Stimulated activated naive B cell treated with anti-CD40 and anti-IgM and Interleukin-4, amounts not matched to agents 10 μg/mL and 1 μg/mL and 100 μg/mL, for 72 hours (primary cell): ENCODE data around the gene APOA4.

Experiments used
- ATAC-seq, 2 donors: fragments of 150-1000 bp; cut with Tn5 transposase; replicated peaks; 2 replicates each; pipeline ENCODE4 v1.10.0; 2021; ENCODE audit warnings: moderate library complexity in 1 of 2
- DNase-seq: peaks from one replicate; pipeline ENCODE4 v3.0.0; 2021
- H3K27ac Mint-ChIP-seq: one replicate; pipeline ENCODE4 v1.8.0; 2022; ENCODE audit warnings: mild to moderate bottlenecking, mixed read lengths
- H3K27me3 Mint-ChIP-seq, 2 donors: one replicate each; pipeline ENCODE4 v1.8.0; 2022; ENCODE audit warnings: mixed read lengths in 2 of 2
- H3K36me3 Mint-ChIP-seq, 2 donors: one replicate each; pipeline ENCODE4 v1.8.0; 2022; ENCODE audit warnings: mixed read lengths in 2 of 2, mild to moderate bottlenecking in 1 of 2
- H3K4me1 Mint-ChIP-seq, 2 donors: one replicate each; pipeline ENCODE4 v1.8.0; 2022; ENCODE audit warnings: mixed read lengths in 2 of 2, mild to moderate bottlenecking in 1 of 2
- H3K4me3 Mint-ChIP-seq, 2 donors: one replicate each; pipeline ENCODE4 v1.8.0; 2022; ENCODE audit warnings: mild to moderate bottlenecking in 2 of 2, mixed read lengths in 2 of 2, moderate library complexity in 1 of 2
- H3K9me3 Mint-ChIP-seq, 2 donors: one replicate each; pipeline ENCODE4 v1.8.0; 2022; ENCODE audit warnings: mixed read lengths in 2 of 2, mild to moderate bottlenecking in 1 of 2

The APOA4 gene

GRCh38 chr11:116792144-116792868, 30.8 kb downstream of the APOA4 start:
- no peak for DNase-seq
- H3K27ac Mint-ChIP-seq: no peak overlapping the region
- peaks cover 7 to 10% of the 10 kb centered on the region in 2 donors for H3K27me3 Mint-ChIP-seq
- peaks cover 8 to 21% of the 10 kb centered on the region in 2 donors for H3K4me1 Mint-ChIP-seq
- H3K9me3 Mint-ChIP-seq: no peaks in the 10 kb centered on the region
- ATAC-seq: no peak
- H3K36me3 Mint-ChIP-seq: peaks cover 0 to 3% of the 10 kb centered on the region in 2 donors
- H3K4me3 Mint-ChIP-seq: no peak overlapping the region

DNA sequence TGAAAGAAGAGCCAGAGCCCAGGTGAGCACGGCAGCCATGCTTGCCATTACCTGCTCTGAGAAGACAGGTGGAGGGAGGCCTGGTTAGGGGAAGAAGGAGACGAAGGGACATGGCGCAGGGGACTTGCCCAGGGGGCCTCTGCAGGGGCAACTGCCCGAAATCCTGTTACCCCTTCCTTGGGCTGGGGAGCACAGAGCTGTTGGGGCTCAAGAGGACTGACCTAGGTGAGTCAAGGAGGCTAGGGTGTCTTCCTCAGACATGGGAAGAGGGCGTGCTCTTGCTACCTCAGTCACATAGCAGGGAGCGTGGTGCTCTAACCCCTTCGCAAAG, 31.3 kb downstream of the APOA4 start, which contains the start of gene APOA5:
Gene APOA5, minus strand, starts transcription at position 67 of the 331 bp plus-strand sequence. Its CDS starts 19 bp downstream, at position 48.
- Mint-ChIP-seq H3K27me3 (peaks cover 7 to 10% of the 10 kb centered on the region in 2 donors), H3K36me3 (peaks cover 3 to 8% of the 10 kb centered on the region in 2 donors), H3K4me3 (peak within 1 kb of the TSS in 1 of 2 donors; percentile 19), H3K4me1 (peaks cover 13 to 26% of the 10 kb centered on the region in 2 donors), H3K9me3 (no peaks in the 10 kb centered on the region), H3K27ac (no peak within 1 kb of the TSS)
- DNase-seq: no peak
- no peak for ATAC-seq

DNA sequence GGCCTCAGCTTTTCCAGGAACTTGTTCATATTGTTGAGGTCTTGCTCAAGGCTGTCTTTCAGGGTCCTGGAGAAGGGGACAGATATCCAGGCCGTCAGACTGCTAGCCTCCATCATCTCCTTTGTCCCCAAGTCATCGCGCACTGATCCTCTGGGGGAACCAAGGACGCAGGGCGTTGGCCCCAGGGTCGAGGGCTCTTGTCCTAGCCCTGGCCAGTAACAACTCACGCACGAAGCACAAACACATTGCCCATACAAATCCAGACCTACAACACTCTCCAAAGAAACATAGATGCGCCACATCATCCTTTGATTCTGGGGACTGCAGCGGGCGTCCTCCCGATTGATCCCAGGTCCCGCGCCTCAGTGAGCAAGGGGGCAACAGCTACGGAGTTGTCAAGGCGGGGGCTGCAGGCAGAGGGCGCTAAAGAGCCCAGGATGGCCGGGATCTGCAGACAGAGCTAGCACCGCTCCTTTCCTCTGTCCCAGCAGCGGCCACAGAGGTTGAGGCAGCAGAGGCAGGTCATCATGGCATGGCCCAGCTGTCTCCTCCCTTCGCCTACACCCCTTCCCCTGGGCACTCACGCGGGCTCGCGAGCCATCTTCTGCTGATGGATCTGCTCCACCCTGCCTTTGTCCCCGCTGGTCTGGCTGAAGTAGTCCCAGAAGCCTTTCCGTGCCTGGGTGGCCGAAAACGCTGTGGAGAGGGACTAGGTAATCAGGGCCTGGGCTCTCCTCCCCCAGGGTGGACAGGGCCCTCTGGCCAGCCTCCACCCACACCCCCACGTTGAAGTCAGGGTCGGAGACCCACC, 31.9 kb downstream of the APOA4 start:
- DNase-seq (peak; percentile 44), ATAC-seq (peak; percentile 49 to 56)
- Mint-ChIP-seq H3K4me1 (peaks cover 13 to 30% of the 10 kb centered on the region in 2 donors), H3K27ac (no peak overlapping the region), H3K27me3 (peaks cover 7 to 10% of the 10 kb centered on the region in 2 donors), H3K4me3 (peak overlapping the region in 1 of 2 donors; percentile 19), H3K36me3 (peaks cover 3 to 12% of the 10 kb centered on the region in 2 donors), H3K9me3 (no peaks in the 10 kb centered on the region)

- peaks cover 7 to 10% of the 10 kb centered on the region in 2 donors for H3K27me3 Mint-ChIP-seq
- peaks cover 5 to 17% of the 10 kb centered on the region in 2 donors for H3K36me3 Mint-ChIP-seq
- peaks cover 14 to 33% of the 10 kb centered on the region in 2 donors for H3K4me1 Mint-ChIP-seq
- H3K27ac Mint-ChIP-seq: no peak overlapping the region
- no peak overlapping the region for H3K4me3 Mint-ChIP-seq
- DNase-seq (no peak), ATAC-seq (no peak)
- no peaks in the 10 kb centered on the region for H3K9me3 Mint-ChIP-seq
Measured at GRCh38 chr11:116790167-116791001, 32.7 kb downstream of the APOA4 start.

GRCh38 chr11:116788975-116789374, 34.1 kb downstream of the APOA4 start:
- H3K4me3 Mint-ChIP-seq: peak overlapping the region in 1 of 2 donors; percentile 96
- H3K36me3 Mint-ChIP-seq: peaks cover 19 to 31% of the 10 kb centered on the region in 2 donors
- peaks cover 7 to 10% of the 10 kb centered on the region in 2 donors for H3K27me3 Mint-ChIP-seq

DNA sequence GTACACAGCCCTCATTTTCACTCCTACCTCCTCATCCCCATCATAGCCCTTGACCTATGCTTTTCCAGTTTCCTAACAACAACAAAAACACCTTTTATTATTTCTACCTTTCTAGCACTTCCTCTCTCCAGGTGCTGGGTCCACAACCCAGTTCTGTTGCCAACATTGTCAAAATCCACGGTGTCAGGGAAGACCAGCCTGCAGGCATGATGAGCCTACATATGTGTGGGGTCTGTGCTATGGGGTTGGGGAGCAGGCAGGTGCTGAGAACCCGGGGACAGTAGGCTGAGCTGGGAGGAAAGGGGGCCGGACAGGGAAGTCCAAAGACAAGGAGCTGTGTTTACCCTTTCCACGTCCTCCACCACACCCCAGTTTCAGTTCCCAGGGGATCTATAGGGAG, 34.6 kb downstream of the APOA4 start:
- ATAC-seq: no peak
- H3K9me3 Mint-ChIP-seq: no peaks in the 10 kb centered on the region
- H3K4me3 Mint-ChIP-seq: peak overlapping the region; percentile 95 to 96
- H3K27ac Mint-ChIP-seq: peak overlapping the region; percentile 98
- no peak for DNase-seq
- peaks cover 7 to 10% of the 10 kb centered on the region in 2 donors for H3K27me3 Mint-ChIP-seq
- peaks cover 19 to 39% of the 10 kb centered on the region in 2 donors for H3K4me1 Mint-ChIP-seq
- H3K36me3 Mint-ChIP-seq: peaks cover 20 to 32% of the 10 kb centered on the region in 2 donors

More at GRCh38 chr11:116788975-116789374, 34.1 kb downstream of the APOA4 start:
- no peak for DNase-seq
- peaks cover 19 to 39% of the 10 kb centered on the region in 2 donors for H3K4me1 Mint-ChIP-seq
- H3K27ac Mint-ChIP-seq: no peak overlapping the region
- ATAC-seq: no peak
- no peaks in the 10 kb centered on the region for H3K9me3 Mint-ChIP-seq

DNA sequence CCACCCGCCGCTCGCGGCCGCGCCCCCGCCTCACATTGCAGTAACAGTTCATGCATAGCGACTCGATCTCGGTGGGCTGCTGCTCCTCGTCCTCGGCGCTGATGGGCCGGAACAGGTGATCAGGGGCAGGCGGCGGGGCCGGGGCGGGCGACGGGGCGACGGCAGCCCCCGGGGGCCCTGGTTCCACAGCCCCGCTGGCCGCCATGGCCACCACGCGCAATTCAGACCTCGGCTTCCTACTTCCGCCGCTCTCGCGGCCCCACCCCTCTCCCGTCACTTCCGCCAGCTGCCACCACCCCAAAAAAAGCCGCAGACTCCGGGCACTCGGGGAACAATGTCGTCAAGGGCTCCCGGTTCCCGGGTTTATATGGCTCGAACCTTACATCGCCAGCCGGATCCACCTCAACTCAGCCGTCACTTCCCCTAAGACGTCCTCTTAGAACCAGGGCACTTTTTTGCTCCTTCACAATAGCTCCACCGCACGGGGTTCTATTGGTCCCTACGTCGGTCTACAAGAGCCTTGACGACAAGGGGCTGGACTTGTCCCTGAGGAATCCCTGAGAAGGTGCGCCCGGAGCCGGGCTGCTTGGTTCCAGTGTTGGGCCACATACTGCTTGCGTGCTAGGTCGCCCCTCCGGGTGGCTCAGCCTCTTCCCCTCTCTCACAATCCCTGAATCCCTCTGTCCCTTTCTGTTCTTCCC, 35.2 kb downstream of the APOA4 start, which contains the start of gene ZPR1:
Gene ZPR1, minus strand, starts transcription at position 238 of the 701 bp plus-strand sequence. Its CDS starts 33 bp downstream, at position 205.
- Mint-ChIP-seq H3K27me3 (peaks cover 7 to 10% of the 10 kb centered on the region in 2 donors), H3K9me3 (no peaks in the 10 kb centered on the region), H3K27ac (peak within 1 kb of the TSS; percentile 98), H3K36me3 (peaks cover 26 to 38% of the 10 kb centered on the region in 2 donors), H3K4me1 (peaks cover 19 to 39% of the 10 kb centered on the region in 2 donors), H3K4me3 (peak within 1 kb of the TSS; percentile 95 to 96)
- peak; percentile 72 for DNase-seq
- ATAC-seq: peak; percentile 91 to 94

- Mint-ChIP-seq H3K27me3 (peaks cover 7 to 10% of the 10 kb centered on the region in 2 donors), H3K9me3 (no peaks in the 10 kb centered on the region), H3K4me1 (peaks cover 19 to 39% of the 10 kb centered on the region in 2 donors), H3K4me3 (peak overlapping the region; percentile 95 to 96), H3K36me3 (peaks cover 29 to 44% of the 10 kb centered on the region in 2 donors), H3K27ac (peak overlapping the region; percentile 90)
- DNase-seq (no peak), ATAC-seq (peak; percentile 10 to 17)
Measured at GRCh38 chr11:116787436-116787785, 35.7 kb downstream of the APOA4 start.

DNA sequence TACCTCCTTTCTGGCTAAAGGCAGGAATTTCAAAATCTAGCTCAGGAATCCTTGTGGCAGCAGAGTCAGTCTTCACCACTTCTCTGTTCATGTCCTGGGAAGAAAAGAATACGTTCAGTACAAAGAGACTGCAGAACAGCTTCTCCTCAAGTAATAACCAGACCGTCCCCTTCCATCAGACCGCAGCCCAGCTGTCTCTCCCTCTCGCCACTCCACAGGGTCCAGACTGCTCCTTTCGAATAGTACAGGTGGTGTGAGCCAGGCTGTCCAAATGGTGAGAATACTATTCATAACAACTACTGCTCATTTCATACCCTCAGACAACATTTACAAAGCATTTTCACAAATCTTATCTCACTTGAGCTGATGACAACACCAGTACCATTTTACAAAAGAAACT, 36.1 kb downstream of the APOA4 start:
- ATAC-seq: no peak
- H3K27me3 Mint-ChIP-seq: peaks cover 7 to 10% of the 10 kb centered on the region in 2 donors
- peaks cover 33 to 48% of the 10 kb centered on the region in 2 donors for H3K36me3 Mint-ChIP-seq
- H3K4me3 Mint-ChIP-seq: peak overlapping the region; percentile 95 to 96
- H3K4me1 Mint-ChIP-seq: peaks cover 19 to 39% of the 10 kb centered on the region in 2 donors
- peak overlapping the region; percentile 90 for H3K27ac Mint-ChIP-seq
- no peak for DNase-seq
- H3K9me3 Mint-ChIP-seq: no peaks in the 10 kb centered on the region

- H3K4me3 Mint-ChIP-seq: peak overlapping the region; percentile 95 to 96
- no peaks in the 10 kb centered on the region for H3K9me3 Mint-ChIP-seq
- DNase-seq: no peak
- peaks cover 7 to 8% of the 10 kb centered on the region in 2 donors for H3K27me3 Mint-ChIP-seq
- peaks cover 19 to 40% of the 10 kb centered on the region in 2 donors for H3K4me1 Mint-ChIP-seq
- ATAC-seq: no peak
- H3K36me3 Mint-ChIP-seq: peaks cover 39 to 54% of the 10 kb centered on the region in 2 donors
- H3K27ac Mint-ChIP-seq: no peak overlapping the region
Measured at GRCh38 chr11:116786326-116786725, 36.8 kb downstream of the APOA4 start.

- H3K9me3 Mint-ChIP-seq: no peaks in the 10 kb centered on the region
- no peaks in the 10 kb centered on the region for H3K27me3 Mint-ChIP-seq
- H3K4me1 Mint-ChIP-seq: peaks cover 16 to 42% of the 10 kb centered on the region in 2 donors
- H3K27ac Mint-ChIP-seq: peak overlapping the region; percentile 9
- ATAC-seq (no peak), DNase-seq (no peak)
- H3K36me3 Mint-ChIP-seq: peaks cover 54 to 77% of the 10 kb centered on the region in 2 donors
- H3K4me3 Mint-ChIP-seq: no peak overlapping the region
Measured at GRCh38 chr11:116782728-116783127, 40.4 kb downstream of the APOA4 start.

DNA sequence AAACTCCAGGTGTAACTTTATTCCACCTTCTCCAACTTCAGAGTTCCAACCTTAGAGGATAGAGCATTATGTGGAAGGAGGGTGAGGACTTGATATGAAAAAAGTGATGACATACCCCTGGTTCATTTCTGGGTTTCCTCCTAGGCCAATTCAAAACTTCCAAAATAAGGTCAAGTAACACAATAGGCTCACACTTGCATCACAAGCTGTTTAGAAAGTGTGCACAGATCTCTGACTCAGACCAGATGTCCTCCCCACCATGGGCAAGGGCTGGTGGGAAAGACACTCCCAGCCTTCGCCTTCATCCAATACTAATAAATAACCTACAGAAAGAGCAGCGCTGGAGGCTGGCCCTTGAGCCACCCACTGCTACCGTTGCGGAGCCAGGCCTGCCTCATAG, 44.5 kb downstream of the APOA4 start:
- ATAC-seq: no peak
- no peak for DNase-seq
- no peaks in the 10 kb centered on the region for H3K9me3 Mint-ChIP-seq
- no peak overlapping the region for H3K27ac Mint-ChIP-seq
- peaks cover 23 to 54% of the 10 kb centered on the region in 2 donors for H3K4me1 Mint-ChIP-seq
- H3K36me3 Mint-ChIP-seq: peaks cover 55 to 73% of the 10 kb centered on the region in 2 donors
- H3K27me3 Mint-ChIP-seq: no peaks in the 10 kb centered on the region
- H3K4me3 Mint-ChIP-seq: no peak overlapping the region

- peak overlapping the region; percentile 6 for H3K27ac Mint-ChIP-seq
- no peaks in the 10 kb centered on the region for H3K9me3 Mint-ChIP-seq
- H3K36me3 Mint-ChIP-seq: peaks cover 42 to 58% of the 10 kb centered on the region in 2 donors
- no peaks in the 10 kb centered on the region for H3K27me3 Mint-ChIP-seq
- ATAC-seq (no peak), DNase-seq (no peak)
- H3K4me3 Mint-ChIP-seq: no peak overlapping the region
- peaks cover 25 to 58% of the 10 kb centered on the region in 2 donors for H3K4me1 Mint-ChIP-seq
Measured at GRCh38 chr11:116777056-116777455, 46.0 kb downstream of the APOA4 start.
